Heart left ventricle (tissue), 13 donors: ENCODE data around the gene MRPL19.

Experiments
- POLR2A ChIP-seq, 2 donors: fragments of 450-650 bp; IDR thresholded peaks; one replicate each; pipeline ENCODE4 v1.6.1; 2017; ENCODE audit warnings: antibody characterized with exemption in 2 of 2, mild to moderate bottlenecking in 2 of 2, moderate library complexity in 2 of 2
- TF ChIP-seq, protein P1 (sequence below), 12 donors: fragments of 200-600 bp; sonication (generic) in 4 of 12; IDR thresholded peaks; one replicate each; pipeline versions ENCODE4 v1.5.0 to v1.8.0; 2018 to 2022; ENCODE audit warnings: antibody characterized with exemption in 12 of 12, mild to moderate bottlenecking in 5 of 12
- donor health status: ischemic (EF 13 %, LVEDD 7.1; RV severe dilation, severe dysfunction).
- donor health status: DM: no; HTN: yes; CAD: no.
- donor health status: DM: no; HTN: no; CAD: no.
- donor health status: ischemic (EF 25% LVEDD 6.9; RV normal size, moderate dysfunction).
- donor health status: ischemic (EF 25% LVEDD 5.7; RV mildly dilated, moderate dysfunction).
- donor health status: ischemic (EF 35%, LVEDD 5.7; RV mildly dilated, moderate dysfunction).
- donor health status: nonischemic (EF 11% LVEDD 7.7; RV severe dilation, severe dysfunction).
- donor health status: DM: yes; HTN: yes; CAD: no.
- donor health status: PGD.
- donor health status: ischemic (EF 29% LVEDD 5.4; RV normal size, mild dysfunction).
- donor health status: nonischemic (EF 23%, LVEDD 6.1; RV moderate dilation, normal function).

DNA sequence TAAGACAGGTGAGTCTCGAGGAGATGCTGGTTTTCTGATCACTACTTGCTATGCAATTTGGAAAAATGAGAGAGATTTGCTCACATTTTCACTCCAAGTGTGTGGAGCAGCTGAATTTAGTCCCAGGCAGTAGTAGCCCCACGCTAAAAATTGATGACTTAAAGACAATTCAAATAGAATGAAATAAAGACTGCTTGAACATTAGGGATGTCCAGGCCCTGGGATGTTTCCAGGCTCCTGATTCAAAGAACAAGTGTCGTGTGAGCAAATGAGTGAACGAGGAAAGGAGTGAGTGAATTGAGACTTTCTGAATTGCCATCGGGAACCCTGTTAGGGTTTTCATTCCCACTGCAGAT lies 37.3 kb upstream of the MRPL19 start:
- TF ChIP-seq, protein P1, sequence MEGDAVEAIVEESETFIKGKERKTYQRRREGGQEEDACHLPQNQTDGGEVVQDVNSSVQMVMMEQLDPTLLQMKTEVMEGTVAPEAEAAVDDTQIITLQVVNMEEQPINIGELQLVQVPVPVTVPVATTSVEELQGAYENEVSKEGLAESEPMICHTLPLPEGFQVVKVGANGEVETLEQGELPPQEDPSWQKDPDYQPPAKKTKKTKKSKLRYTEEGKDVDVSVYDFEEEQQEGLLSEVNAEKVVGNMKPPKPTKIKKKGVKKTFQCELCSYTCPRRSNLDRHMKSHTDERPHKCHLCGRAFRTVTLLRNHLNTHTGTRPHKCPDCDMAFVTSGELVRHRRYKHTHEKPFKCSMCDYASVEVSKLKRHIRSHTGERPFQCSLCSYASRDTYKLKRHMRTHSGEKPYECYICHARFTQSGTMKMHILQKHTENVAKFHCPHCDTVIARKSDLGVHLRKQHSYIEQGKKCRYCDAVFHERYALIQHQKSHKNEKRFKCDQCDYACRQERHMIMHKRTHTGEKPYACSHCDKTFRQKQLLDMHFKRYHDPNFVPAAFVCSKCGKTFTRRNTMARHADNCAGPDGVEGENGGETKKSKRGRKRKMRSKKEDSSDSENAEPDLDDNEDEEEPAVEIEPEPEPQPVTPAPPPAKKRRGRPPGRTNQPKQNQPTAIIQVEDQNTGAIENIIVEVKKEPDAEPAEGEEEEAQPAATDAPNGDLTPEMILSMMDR (IDR thresholded peaks at IDR 0.05) = peak in 3 of 12 donors; percentile 13 to 21 (median 17)
- TF ChIP-seq POLR2A (IDR thresholded peaks at IDR 0.05) = no peak
